Raji (cell line): ENCODE results near the gene FAAP20.

ENCODE experiments used
- POLR2A ChIP-seq: IDR thresholded peaks from 2 replicates; pipeline ENCODE4 v1.6.1; 2011; ENCODE audit warnings: low read depth, low read length, control low read depth; ENCODE audit not compliant: insufficient read depth

FAAP20 gene

GRCh38 chr1:2233468-2233867, 38.9 kb upstream of the FAAP20 start:
- TF ChIP-seq POLR2A: no peak

GRCh38 chr1:2232916-2233438, 38.4 kb upstream of the FAAP20 start:
- TF ChIP-seq POLR2A: no peak

- TF ChIP-seq POLR2A: no peak
These were observed 37.8 kb upstream of the FAAP20 start for GRCh38 chr1:2232255-2232915.

GRCh38 chr1:2231532-2232254, 37.1 kb upstream of the FAAP20 start:
- TF ChIP-seq POLR2A: no peak

GRCh38 chr1:2230781-2231531, 36.4 kb upstream of the FAAP20 start:
- TF ChIP-seq POLR2A: no peak

DNA sequence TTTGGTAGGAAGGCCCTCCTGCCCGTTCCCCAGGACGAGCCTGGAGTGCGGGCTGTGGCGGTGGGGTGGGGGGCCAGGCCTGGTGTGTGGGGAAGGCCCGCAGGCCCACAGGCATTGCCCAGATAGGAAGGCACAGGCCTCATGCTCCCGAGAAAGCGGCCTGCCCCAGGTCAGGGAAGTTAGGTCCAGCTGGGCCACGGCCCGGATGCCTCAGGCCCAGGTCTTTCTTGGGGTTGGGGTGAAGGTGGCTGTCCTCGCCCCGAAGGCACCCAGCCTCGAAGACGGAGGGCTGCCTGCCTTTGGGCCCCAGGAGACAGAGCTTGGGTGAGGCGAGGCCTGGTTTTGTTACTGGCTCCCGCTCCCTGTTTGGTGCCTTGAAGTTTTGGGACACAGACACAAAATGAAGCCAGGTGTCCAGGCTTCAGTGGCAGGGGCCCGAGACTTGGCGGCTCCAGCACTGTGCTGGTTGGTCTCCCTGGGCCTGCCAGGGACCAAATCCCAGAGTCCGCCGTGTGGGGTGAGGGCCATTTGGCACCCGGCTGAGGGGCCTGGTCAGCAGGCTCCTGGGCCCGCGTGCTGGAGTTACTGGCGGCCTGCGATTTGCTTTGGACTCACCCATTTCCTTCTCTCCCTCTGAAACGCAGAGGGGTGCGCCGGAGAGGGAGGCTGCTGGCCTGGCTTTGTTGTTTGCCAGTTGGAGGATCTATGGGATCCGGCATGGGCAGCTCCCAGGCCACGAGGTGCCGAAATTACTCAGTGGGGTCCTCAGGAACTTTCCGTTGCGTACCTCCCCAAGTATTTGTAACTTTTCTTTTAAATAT, 35.5 kb upstream of the FAAP20 start:
- TF ChIP-seq POLR2A: no peak

DNA sequence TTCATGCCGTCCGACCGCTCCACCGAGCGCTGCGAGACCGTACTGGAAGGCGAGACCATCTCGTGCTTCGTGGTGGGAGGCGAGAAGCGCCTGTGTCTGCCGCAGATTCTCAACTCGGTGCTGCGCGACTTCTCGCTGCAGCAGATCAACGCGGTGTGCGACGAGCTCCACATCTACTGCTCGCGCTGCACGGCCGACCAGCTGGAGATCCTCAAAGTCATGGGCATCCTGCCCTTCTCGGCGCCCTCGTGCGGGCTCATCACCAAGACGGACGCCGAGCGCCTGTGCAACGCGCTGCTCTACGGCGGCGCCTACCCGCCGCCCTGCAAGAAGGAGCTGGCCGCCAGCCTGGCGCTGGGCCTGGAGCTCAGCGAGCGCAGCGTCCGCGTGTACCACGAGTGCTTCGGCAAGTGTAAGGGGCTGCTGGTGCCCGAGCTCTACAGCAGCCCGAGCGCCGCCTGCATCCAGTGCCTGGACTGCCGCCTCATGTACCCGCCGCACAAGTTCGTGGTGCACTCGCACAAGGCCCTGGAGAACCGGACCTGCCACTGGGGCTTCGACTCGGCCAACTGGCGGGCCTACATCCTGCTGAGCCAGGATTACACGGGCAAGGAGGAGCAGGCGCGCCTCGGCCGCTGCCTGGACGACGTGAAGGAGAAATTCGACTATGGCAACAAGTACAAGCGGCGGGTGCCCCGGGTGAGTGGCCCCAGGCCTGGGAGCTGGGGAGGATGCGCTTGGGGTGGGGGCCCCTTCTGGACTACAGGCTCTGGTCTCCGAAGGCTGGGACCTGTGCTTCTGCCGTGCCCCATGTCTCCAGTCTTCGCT, 34.7 kb upstream of the FAAP20 start:
- no peak for TF ChIP-seq POLR2A

DNA sequence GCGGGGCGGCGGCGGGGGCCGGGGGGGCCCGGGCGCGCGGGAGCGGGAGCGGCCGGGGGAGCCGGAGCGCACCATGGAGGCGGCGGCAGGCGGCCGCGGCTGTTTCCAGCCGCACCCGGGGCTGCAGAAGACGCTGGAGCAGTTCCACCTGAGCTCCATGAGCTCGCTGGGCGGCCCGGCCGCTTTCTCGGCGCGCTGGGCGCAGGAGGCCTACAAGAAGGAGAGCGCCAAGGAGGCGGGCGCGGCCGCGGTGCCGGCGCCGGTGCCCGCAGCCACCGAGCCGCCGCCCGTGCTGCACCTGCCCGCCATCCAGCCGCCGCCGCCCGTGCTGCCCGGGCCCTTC, 34.1 kb upstream of the FAAP20 start:
- no peak for TF ChIP-seq POLR2A

DNA sequence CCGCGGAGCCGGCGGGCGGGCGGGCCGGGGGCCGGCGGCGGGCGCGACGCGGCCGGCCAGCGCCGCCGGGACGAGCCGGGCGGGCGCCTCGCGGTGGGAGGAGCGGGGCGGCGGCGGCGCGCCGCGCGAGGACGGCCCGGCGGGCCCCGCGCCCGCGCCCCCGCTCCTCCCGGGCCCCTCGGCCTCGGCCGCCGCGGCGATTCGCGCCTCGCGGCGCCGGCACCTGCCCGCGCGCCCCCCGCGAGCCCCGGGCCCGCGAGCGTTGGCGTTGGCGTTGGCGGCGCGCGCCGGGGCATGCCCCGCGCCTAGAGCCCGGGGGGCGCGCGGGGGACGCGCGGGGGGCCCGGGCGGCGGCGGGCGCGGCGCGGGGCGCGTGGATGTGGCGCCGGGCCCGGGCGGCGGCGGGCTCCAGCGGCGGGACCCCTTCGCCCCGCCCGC, 33.6 kb upstream of the FAAP20 start, which contains the start of gene SKI:
TSS of gene SKI (plus strand) at position 163 of the 438 bp plus-strand sequence. CDS start 448 bp downstream, outside the sequence.
- TF ChIP-seq POLR2A: no peak

- TF ChIP-seq POLR2A: peak; percentile 52
These were observed 33.0 kb upstream of the FAAP20 start for GRCh38 chr1:2227346-2228156.

DNA sequence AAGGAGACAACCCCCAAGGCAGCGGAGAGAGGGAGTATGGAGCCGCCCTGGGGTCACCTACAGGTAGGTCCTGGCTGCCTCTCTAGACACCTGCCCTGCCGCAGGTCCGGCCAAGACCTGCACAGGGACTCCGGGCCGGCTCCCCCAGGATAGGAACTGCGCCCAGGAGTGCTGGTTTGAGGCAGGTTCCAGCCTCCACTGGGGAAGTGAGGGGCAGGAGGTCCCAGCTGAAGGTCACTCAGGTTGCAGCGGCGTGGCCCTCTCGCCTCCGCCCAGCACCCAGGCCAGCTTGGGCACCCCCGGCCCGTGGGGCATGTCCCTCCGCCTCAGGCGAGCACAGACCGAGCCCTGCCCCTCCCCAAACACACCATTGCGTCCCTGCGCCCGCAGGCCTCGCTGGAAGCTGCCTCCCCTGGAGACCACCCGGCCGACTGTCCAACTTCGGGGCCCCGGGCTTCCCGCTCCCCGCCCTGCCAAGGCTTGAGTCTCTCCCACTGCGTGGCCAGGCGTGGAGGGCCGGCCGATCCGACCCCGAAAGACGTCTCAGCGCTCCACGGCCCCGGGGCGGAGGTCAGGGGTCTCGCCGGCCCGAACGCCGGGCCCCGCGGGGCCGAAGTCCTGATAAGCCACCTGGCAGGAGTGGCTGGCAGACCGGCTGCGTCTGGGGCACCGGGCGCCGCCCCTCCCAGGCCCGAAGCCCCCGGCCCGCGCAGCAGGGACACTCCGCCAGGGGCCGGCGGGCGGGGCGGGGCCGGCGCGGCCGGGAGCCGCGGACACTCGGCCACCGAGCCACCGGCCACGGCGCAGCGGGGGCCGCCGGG, 32.2 kb upstream of the FAAP20 start:
- no peak for TF ChIP-seq POLR2A
